IMR-90 (cell line): ENCODE measurements around the gene TMEM245.

Experiments
- BHLHE40 ChIP-seq: fragments of 150-350 bp; IDR thresholded peaks from 2 replicates; pipeline ENCODE4 v1.6.1; 2016; ENCODE audit warnings: mild to moderate bottlenecking, low read depth, low read length
- CEBPB ChIP-seq: IDR thresholded peaks from 2 replicates; pipeline ENCODE4 v1.6.1; 2012; ENCODE audit warnings: low read depth, low read length, improper control_type of control experiment
- CTCF ChIP-seq: conservative IDR thresholded peaks from 2 replicates; pipeline ENCODE4 v1.5.1; 2012; ENCODE audit warnings: mild to moderate bottlenecking, low read depth, low read length, improper control_type of control experiment
- MAFK ChIP-seq: IDR thresholded peaks from 2 replicates; pipeline ENCODE4 v1.6.1; 2012; ENCODE audit warnings: low read depth, low read length, improper control_type of control experiment
- MAZ ChIP-seq: IDR thresholded peaks from 2 replicates; pipeline ENCODE4 v1.6.1; 2012; ENCODE audit warnings: low read depth, mild to moderate bottlenecking, low read length, improper control_type of control experiment, moderate library complexity, borderline replicate concordance
- NFE2L2 ChIP-seq: fragments of 150-350 bp; IDR thresholded peaks from 2 replicates; pipeline ENCODE4 v1.6.1; 2016; ENCODE audit warnings: low read depth, mild to moderate bottlenecking, low read length
- POLR2A ChIP-seq: IDR thresholded peaks from 2 replicates; pipeline ENCODE4 v1.6.1; 2012; ENCODE audit warnings: mild to moderate bottlenecking, low read depth, low read length
- RAD21 ChIP-seq: IDR thresholded peaks from 2 replicates; pipeline ENCODE4 v1.6.1; 2012; ENCODE audit warnings: low read length, improper control_type of control experiment
- RFX5 ChIP-seq: IDR thresholded peaks from 2 replicates; pipeline ENCODE4 v1.8.0; 2012; ENCODE audit warnings: low read depth, mild to moderate bottlenecking, low read length, moderate library complexity
- SMC3 ChIP-seq: fragments of 150-350 bp; IDR thresholded peaks from 2 replicates; pipeline ENCODE4 v1.6.1; 2016; ENCODE audit warnings: low read depth, mild to moderate bottlenecking, antibody characterized with exemption, low read length, moderate library complexity
- USF2 ChIP-seq: fragments of 150-350 bp; IDR thresholded peaks from 2 replicates; pipeline ENCODE4 v1.6.1; 2017; ENCODE audit warnings: mild to moderate bottlenecking, antibody characterized with exemption, low read length, low read depth

- TF ChIP-seq CTCF: no peak
- TF ChIP-seq CEBPB: no peak
- no peak for TF ChIP-seq MAFK
- no peak for TF ChIP-seq SMC3
- TF ChIP-seq MAZ: no peak
- TF ChIP-seq RAD21: no peak
- TF ChIP-seq POLR2A: no peak
- no peak for TF ChIP-seq RFX5
- TF ChIP-seq USF2: no peak
- no peak for TF ChIP-seq NFE2L2
- no peak for TF ChIP-seq BHLHE40
Measured at GRCh38 chr9:109072133-109072692, 47.5 kb downstream of the TMEM245 start.
